ENCODE data around the gene S100A3. TPM values are rescaled to one million over a fixed set of nuclear protein-coding genes. Genes with fewer than 3 reads are reported as not detected.
A peak's percentile ranks its signal among the peaks of the same experiment; 100 is the strongest.

Gene S100A3
- total and polyA plus RNA-seq, 2 of the 8 experiments (the other 6 are each of a cell fraction or from before 2014, with no cell fraction given): 0.26 to 0.47 TPM

GRCh38 chr1:153568367-153569099 lies 19.5 kb upstream of the S100A3 start (continued):
- TF ChIP-seq KDM4A (IDR thresholded peaks at IDR 0.05; ENCODE audit: low read depth, low read length, severe bottlenecking): no peak
- 0 out of 2 replicates have a peak, but pooled peaks have one; percentile 19 for TF ChIP-seq EGR1 (IDR thresholded peaks at IDR 0.05; ENCODE audit: borderline replicate concordance, low read depth, low read length)
- TF ChIP-seq BRCA1 (IDR thresholded peaks at IDR 0.05; ENCODE audit: low read depth, low read length): no peak
- peak; percentile 53; the same call in 1 of the 2 replicates for TF ChIP-seq GABPA (IDR thresholded peaks at IDR 0.05; ENCODE audit: borderline replicate concordance, insufficient read depth, low read length)
- TF ChIP-seq KDM5A (IDR thresholded peaks at IDR 0.05; ENCODE audit: low read length): no peak
- TF ChIP-seq SIN3A (conservative IDR thresholded peaks at IDR 0.05 in 1 of 2, IDR thresholded peaks at IDR 0.05 in 1 of 2; ENCODE audit: low read depth in 1 of 2, low read length in 2 of 2): peak; percentile 66 to 94; a peak in 2 of 4 replicates
- no peak for TF ChIP-seq CHD7 (IDR thresholded peaks at IDR 0.05; ENCODE audit: insufficient replicate concordance, low read length)
- TF ChIP-seq SP1 (IDR thresholded peaks at IDR 0.05; ENCODE audit: low read depth, low read length): peak; percentile 82
- TF ChIP-seq HDAC6 (IDR thresholded peaks at IDR 0.05; ENCODE audit: low read depth, low read length): no peak

Measured in H1 (cell line).